Kidney (tissue), 14 donors: ENCODE data around the gene EYA4. TPM values are rescaled to one million over a fixed set of nuclear protein-coding genes. Genes with fewer than 3 reads are reported as not detected.
A peak's percentile ranks its signal among the peaks of the same experiment; 100 is the strongest.

Experiments used
- DNase-seq, 5 donors: peaks; one replicate each; pipeline ENCODE4 v3.0.0-alpha.2; 2013 to 2020
- FAIRE-seq: peaks from 2 replicates; lab custom pipeline; 2012; peaks lifted over from hg19 to GRCh38; lab: Jason Lieb, UNC
- H3K27ac ChIP-seq, 2 donors: one replicate each; pipeline ENCODE4 v1.7.0; 2013; ENCODE audit warnings: low read depth in 2 of 2, low read length in 2 of 2, inconsistent platforms in 1 of 2
- H3K27me3 ChIP-seq: one replicate; pipeline ENCODE4 v1.7.1; 2013; ENCODE audit warnings: low read length, inconsistent platforms; ENCODE audit not compliant: control insufficient read depth, insufficient read depth
- H3K36me3 ChIP-seq, 3 donors: one replicate each; pipeline versions ENCODE4 v1.7.0 to v1.7.1; 2013; ENCODE audit warnings: low read length in 3 of 3, control low read depth in 1 of 3, inconsistent platforms in 1 of 3; ENCODE audit not compliant: insufficient read depth in 3 of 3, control insufficient read depth in 2 of 3
- H3K4me1 ChIP-seq, 3 donors: one replicate each; pipeline versions ENCODE4 v1.7.0 to v1.7.1; 2013; ENCODE audit warnings: low read length in 3 of 3, inconsistent platforms in 1 of 3, low read depth in 1 of 3; ENCODE audit not compliant: control insufficient read depth in 2 of 3, insufficient read depth in 2 of 3
- H3K4me3 ChIP-seq, 3 donors: one replicate each; pipeline versions ENCODE4 v1.7.0 to v1.8.1; 2013; ENCODE audit warnings: low read length in 3 of 3, control low read depth in 1 of 3, inconsistent platforms in 1 of 3
- H3K9ac ChIP-seq, 3 donors: one replicate each; pipeline versions ENCODE4 v1.7.0 to v1.7.1; 2013; ENCODE audit warnings: low read length in 3 of 3, control low read depth in 1 of 3, inconsistent platforms in 1 of 3
- H3K9me3 ChIP-seq, 3 donors: one replicate each; pipeline versions ENCODE4 v1.7.0 to v1.7.1; 2013; ENCODE audit warnings: low read length in 3 of 3, control low read depth in 1 of 3, inconsistent platforms in 1 of 3; ENCODE audit not compliant: control insufficient read depth in 2 of 3, insufficient read depth in 1 of 3
- CTCF ChIP-seq: IDR thresholded peaks from 3 replicates; pipeline ENCODE4 v1.5.1; 2012; ENCODE audit warnings: mild to moderate bottlenecking, moderate library complexity, borderline replicate concordance; ENCODE audit not compliant: insufficient read depth; ENCODE audit errors: extremely low read depth
- intact Hi-C: fragments of 100-400 bp; cut with DNase I; formaldehyde crosslinking; loops from one replicate; pipeline ENCODE4 v1.11.1; 2022
- polyA plus RNA-seq: library from polyadenylated mRNA; stranded (reverse); fragments of 350-450 nt; fragmentation: Illumina TruSeq; extraction: RNeasy Lipid Tissue Mini Kit (QIAGEN cat#74804); gene quantifications from one replicate; pipeline ENCODE4 v1.2.3, GENCODE V29; 2014; ENCODE audit warnings: low read depth, low replicate concordance; ENCODE audit not compliant: insufficient read depth
- total RNA-seq: library from RNA; stranded (reverse); fragmentation: NEBNext Ultra II Directional; extraction: Animal tissue kit (Norgen Biotek cat#: 25700); gene quantifications from one replicate; pipeline ENCODE4 v1.2.1, GENCODE V29; 2021
- donor health status: control.
- donor health status: control.
- donor health status: control.
- donor health status: control.
- donor health status: control.
- donor health status: DM: yes; HTN: yes; CAD: no.
- donor health status: Normal renal cell carcinoma (clear cell type).

EYA4 gene
- total and polyA plus RNA-seq, 2 donors from 2014 or later = 0.99 to 5.0 TPM

DNA sequence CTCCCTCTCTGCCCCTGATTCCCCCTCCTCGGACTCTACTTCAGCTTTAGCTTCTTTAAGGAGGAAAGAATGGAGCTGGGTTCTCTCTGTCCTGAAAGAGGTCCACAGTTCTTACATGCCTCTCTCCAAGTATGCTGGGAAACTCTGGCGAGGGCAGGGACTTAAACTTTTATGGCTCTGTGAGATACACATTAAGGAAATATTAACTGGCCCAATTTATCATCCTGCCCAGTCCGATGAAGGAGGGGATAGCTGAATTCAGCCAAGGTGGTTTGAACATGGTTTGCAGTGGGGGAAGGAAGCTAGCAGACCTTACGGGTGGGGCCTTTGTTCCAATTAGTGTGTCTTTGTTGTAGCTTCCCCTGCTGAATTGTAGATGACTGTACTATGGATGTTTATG is 121.7 kb downstream of the EYA4 start:
- no peak overlapping the region for H3K9ac ChIP-seq

GRCh38 chr6:133368664-133369063 is 127.5 kb downstream of the EYA4 start:
- FAIRE-seq (no peak), DNase-seq (peak in 1 of 5 donors; percentile 26)
- no peak for TF ChIP-seq CTCF
- Histone ChIP-seq H3K4me1 (no peaks in the 10 kb centered on the region), H3K9ac (no peak overlapping the region), H3K27ac (no peak overlapping the region), H3K9me3 (no peaks in the 10 kb centered on the region), H3K36me3 (no peaks in the 10 kb centered on the region), H3K27me3 (no peaks in the 10 kb centered on the region), H3K4me3 (no peak overlapping the region)
- intact Hi-C loops = no loop called here

More for the DNA sequence above, 121.7 kb downstream of the EYA4 start:
- intact Hi-C loops = no loop called here
- no peaks in the 10 kb centered on the region for H3K4me1 ChIP-seq
- DNase-seq (no peak), FAIRE-seq (no peak)
- no peaks in the 10 kb centered on the region for H3K36me3 ChIP-seq
- no peak for TF ChIP-seq CTCF
- H3K4me3 ChIP-seq = no peak overlapping the region
- H3K9me3 ChIP-seq = no peaks in the 10 kb centered on the region
- no peak overlapping the region for H3K27ac ChIP-seq
- no peaks in the 10 kb centered on the region for H3K27me3 ChIP-seq

DNA sequence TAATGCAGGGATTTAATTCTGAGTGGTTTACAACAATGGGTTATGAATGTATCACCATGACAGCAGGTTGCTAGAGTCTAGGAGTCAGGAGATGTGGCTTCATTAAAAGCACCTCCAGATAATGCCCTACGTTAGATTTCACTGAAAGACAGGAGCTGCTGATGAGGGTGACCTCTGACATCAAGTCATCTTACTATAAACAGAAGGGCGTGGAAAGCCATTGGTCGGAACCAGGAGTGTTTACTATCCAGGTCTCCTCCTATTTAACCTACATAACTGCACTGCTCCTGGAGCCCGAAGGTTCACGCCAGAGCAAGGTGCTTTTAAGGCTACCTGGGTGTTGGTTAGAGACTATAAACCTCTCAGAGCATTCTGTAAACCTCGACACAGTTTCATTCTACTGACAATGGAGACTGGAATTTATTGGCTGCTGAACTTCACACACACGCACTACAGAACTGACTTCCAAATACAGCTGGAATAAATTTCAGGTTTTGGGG is 128.7 kb downstream of the EYA4 start:
- FAIRE-seq = no peak

More for the DNA sequence above, 128.7 kb downstream of the EYA4 start:
- no peaks in the 10 kb centered on the region for H3K27me3 ChIP-seq
- intact Hi-C loops = no loop called here
- no peak for TF ChIP-seq CTCF
- no peaks in the 10 kb centered on the region for H3K4me1 ChIP-seq
- H3K27ac ChIP-seq = no peak overlapping the region
- DNase-seq = no peak
- H3K36me3 ChIP-seq = no peaks in the 10 kb centered on the region
- H3K9ac ChIP-seq = no peak overlapping the region
- no peak overlapping the region for H3K4me3 ChIP-seq
- no peaks in the 10 kb centered on the region for H3K9me3 ChIP-seq
